RWPE2 (cell line): Measurements from ENCODE around the gene SPATS2.

Experiments used
- ATAC-seq: fragments of 200-7000 bp; cut with Tn5 transposase; 3 replicates; pipeline ENCODE4 v1.9.1; 2021; ENCODE audit warnings: low read depth
- DNase-seq: peaks from one replicate; pipeline ENCODE4 v3.0.0-alpha.2; 2020; ENCODE audit warnings: low spot score
- H3K27ac ChIP-seq: fragments of 450-650 bp; 2 replicates; pipeline ENCODE4 v1.5.1; 2017; ENCODE audit warnings: mild to moderate bottlenecking; ENCODE audit not compliant: poor library complexity, severe bottlenecking
- H3K27me3 ChIP-seq: fragments of 250-450 bp; sonication (Bioruptor Pico); 2 replicates; pipeline ENCODE4 v1.5.1; 2021; ENCODE audit warnings: mild to moderate bottlenecking, moderate library complexity; ENCODE audit not compliant: insufficient read depth, poor library complexity, severe bottlenecking
- H3K36me3 ChIP-seq: fragments of 250-450 bp; sonication (Bioruptor Pico); 2 replicates; pipeline ENCODE4 v1.5.1; 2020; ENCODE audit warnings: low read depth, mild to moderate bottlenecking, moderate library complexity
- H3K4me1 ChIP-seq: fragments of 250-450 bp; sonication (Bioruptor Pico); 2 replicates; pipeline ENCODE4 v1.5.1; 2021; ENCODE audit warnings: mild to moderate bottlenecking, moderate library complexity; ENCODE audit not compliant: insufficient read depth, poor library complexity, severe bottlenecking
- H3K4me3 ChIP-seq: fragments of 250-450 bp; sonication (Bioruptor Pico); 2 replicates; pipeline ENCODE4 v1.5.1; 2021; ENCODE audit warnings: mild to moderate bottlenecking, moderate library complexity; ENCODE audit not compliant: severe bottlenecking
- H3K9me3 ChIP-seq: fragments of 250-450 bp; sonication (Bioruptor Pico); 2 replicates; pipeline ENCODE4 v1.5.1; 2021; ENCODE audit warnings: mild to moderate bottlenecking, moderate library complexity; ENCODE audit not compliant: severe bottlenecking
- TF ChIP-seq, protein P1 (sequence below): fragments of 450-650 bp; IDR thresholded peaks from one replicate; pipeline ENCODE4 v1.5.1; 2017; ENCODE audit warnings: mild to moderate bottlenecking, moderate library complexity; ENCODE audit not compliant: poor library complexity, severe bottlenecking

The SPATS2 gene

DNA sequence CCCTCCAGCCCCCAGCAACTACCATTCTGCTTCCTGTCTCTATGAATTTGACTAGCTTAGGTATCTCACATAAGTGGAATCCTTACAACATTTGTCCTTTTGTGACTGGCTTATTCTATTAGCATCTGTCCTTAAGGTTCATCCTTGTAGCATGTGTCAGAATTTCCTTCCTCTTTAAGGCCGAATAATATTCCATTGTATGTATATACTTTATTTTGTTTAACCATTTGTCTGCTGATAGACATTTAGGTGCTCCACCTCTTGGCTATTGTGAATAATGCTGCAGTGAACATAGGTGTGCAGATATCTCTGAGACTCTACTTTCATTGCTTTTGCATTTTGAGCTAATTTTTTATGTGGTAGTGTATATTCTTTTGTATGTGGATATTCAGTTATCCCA is 75.7 kb downstream of the SPATS2 start:
- H3K27me3 ChIP-seq: no peaks in the 10 kb centered on the region
- DNase-seq (no peak), ATAC-seq (no peak)
- no peaks in the 10 kb centered on the region for H3K9me3 ChIP-seq
- peaks cover 14% of the 10 kb centered on the region for H3K36me3 ChIP-seq
- no peak overlapping the region for H3K27ac ChIP-seq
- no peaks in the 10 kb centered on the region for H3K4me1 ChIP-seq
- H3K4me3 ChIP-seq: no peak overlapping the region
- TF ChIP-seq, protein P1, sequence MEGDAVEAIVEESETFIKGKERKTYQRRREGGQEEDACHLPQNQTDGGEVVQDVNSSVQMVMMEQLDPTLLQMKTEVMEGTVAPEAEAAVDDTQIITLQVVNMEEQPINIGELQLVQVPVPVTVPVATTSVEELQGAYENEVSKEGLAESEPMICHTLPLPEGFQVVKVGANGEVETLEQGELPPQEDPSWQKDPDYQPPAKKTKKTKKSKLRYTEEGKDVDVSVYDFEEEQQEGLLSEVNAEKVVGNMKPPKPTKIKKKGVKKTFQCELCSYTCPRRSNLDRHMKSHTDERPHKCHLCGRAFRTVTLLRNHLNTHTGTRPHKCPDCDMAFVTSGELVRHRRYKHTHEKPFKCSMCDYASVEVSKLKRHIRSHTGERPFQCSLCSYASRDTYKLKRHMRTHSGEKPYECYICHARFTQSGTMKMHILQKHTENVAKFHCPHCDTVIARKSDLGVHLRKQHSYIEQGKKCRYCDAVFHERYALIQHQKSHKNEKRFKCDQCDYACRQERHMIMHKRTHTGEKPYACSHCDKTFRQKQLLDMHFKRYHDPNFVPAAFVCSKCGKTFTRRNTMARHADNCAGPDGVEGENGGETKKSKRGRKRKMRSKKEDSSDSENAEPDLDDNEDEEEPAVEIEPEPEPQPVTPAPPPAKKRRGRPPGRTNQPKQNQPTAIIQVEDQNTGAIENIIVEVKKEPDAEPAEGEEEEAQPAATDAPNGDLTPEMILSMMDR: no peak

DNA sequence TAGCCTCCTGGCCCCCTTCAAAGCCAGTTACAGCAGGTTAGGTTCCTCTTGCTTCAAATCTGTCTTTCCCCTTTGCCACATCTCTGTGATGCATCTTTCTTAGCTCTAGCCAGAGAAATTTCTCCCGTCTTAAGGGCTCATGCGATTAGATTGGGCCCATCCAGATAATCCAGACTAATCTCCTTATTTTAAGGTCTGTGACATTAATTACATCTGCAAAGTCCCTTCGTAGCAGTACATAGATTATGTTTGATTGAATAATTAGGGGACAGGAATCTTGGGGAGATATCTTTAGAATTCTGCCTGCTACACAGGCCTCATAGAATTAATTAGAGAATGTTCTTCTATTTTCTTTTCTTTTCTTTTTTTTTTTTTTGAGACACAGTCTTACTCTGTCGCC is 79.3 kb downstream of the SPATS2 start:
- Histone ChIP-seq H3K9me3 (no peaks in the 10 kb centered on the region), H3K36me3 (peaks cover 8% of the 10 kb centered on the region), H3K27ac (no peak overlapping the region), H3K27me3 (no peaks in the 10 kb centered on the region), H3K4me1 (no peaks in the 10 kb centered on the region), H3K4me3 (no peak overlapping the region)
- DNase-seq (no peak), ATAC-seq (no peak)
- TF ChIP-seq, protein P1: no peak

DNA sequence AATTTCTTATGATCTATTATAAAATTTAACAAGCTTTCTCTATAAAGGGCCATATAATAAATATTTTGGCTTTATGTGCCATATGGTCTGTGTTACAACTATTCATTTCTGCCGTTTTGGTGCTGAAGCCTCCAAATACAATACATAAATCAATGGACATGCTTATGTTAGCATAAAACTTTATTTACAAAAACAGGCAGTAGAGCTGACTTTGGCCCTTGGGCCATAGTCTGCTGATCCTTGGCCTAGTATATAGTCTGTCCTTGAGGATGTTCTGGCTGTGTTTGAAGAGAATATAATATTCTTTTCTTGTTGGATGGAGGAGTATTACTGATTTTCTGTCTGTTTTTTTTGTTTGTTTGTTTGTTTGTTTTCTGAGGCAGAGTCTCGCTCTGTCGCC is 81.6 kb downstream of the SPATS2 start:
- H3K4me3 ChIP-seq: no peak overlapping the region
- DNase-seq: no peak
- no peaks in the 10 kb centered on the region; the same call in 1 of the 2 replicates for H3K36me3 ChIP-seq
- ATAC-seq: no peak
- no peaks in the 10 kb centered on the region for H3K27me3 ChIP-seq
- no peaks in the 10 kb centered on the region for H3K9me3 ChIP-seq
- no peak overlapping the region for H3K27ac ChIP-seq
- no peaks in the 10 kb centered on the region for H3K4me1 ChIP-seq
- TF ChIP-seq, protein P1: no peak

DNA sequence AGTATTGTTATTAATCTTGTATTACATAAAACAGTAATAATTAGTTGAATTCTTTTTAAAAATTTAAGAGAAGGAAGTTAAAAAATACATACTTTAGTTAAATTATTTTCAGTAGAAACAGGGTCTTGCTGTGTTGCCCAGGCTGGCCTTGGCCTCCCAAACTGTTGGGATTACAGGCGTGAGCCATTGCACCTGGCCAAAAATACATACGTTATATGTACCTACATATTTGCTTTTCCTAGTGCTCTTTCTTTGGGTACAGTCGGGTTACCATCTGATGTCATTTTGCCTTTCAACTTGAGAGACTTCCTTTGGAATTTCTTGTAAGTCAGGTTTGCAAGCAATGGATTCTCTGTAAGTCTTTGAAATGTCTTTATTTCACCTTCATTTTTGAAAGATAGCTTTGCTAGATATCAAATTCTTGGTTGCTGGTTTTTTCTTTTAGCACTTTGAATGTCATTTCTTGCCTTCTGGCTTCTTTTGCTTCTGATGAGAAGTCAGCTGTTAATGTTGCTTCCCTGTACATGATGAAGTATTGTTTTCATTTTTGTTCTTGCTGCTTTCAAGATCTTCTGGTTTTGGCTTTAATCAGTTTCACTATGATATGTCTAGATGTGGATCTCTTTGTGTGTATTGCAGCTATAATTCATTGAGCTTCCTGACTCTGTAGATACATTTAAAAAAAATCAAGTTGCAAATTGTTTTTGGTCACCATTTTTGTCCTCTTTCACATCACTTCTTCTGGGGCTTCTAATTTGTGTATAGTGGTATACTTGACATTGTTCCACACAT is 84.4 kb downstream of the SPATS2 start:
- no peaks in the 10 kb centered on the region for H3K27me3 ChIP-seq
- H3K4me1 ChIP-seq: no peaks in the 10 kb centered on the region
- no peaks in the 10 kb centered on the region; the same call in 1 of the 2 replicates for H3K36me3 ChIP-seq
- ATAC-seq (no peak), DNase-seq (no peak)
- TF ChIP-seq, protein P1: no peak
- no peak overlapping the region for H3K27ac ChIP-seq
- no peaks in the 10 kb centered on the region for H3K9me3 ChIP-seq
- no peak overlapping the region for H3K4me3 ChIP-seq

DNA sequence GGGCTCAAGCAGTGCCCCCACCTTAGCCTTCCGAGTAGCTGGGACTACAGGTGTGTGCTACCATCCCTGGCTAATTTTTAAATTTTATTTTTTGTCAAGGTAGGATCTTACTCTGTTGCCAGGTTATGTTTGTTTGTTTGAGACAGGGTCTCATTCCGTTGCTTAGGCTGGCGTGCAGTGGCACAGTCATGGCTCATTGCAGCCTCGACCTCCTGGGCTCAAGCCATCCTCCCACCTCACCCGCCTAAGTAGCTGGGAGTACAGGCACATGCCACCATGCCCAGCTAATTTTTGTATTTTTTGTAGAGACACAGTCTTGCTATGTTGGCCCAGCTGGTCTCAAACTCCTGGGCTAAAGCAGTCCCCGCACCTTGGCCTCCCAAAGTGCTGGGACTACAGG is 88.2 kb downstream of the SPATS2 start:
- peaks cover 1% of the 10 kb centered on the region for H3K36me3 ChIP-seq
- H3K9me3 ChIP-seq: no peaks in the 10 kb centered on the region
- TF ChIP-seq, protein P1: no peak
- H3K4me3 ChIP-seq: no peak overlapping the region
- H3K27ac ChIP-seq: no peak overlapping the region
- no peak for ATAC-seq
- no peaks in the 10 kb centered on the region for H3K27me3 ChIP-seq
- DNase-seq: no peak
- H3K4me1 ChIP-seq: no peaks in the 10 kb centered on the region
